Stomach (tissue), 4 donors: ENCODE results near the gene FICD.

Experiments used
- CTCF ChIP-seq, 7 experiments: fragments of 450-650 bp in 4 of 7; fragments of 200-600 bp in 3 of 7; sonication (generic) in 3 of 7; IDR thresholded peaks; one replicate each; pipeline ENCODE4 v1.5.1; 2016 to 2019; ENCODE audit warnings: antibody characterized with exemption in 7 of 7, control low read depth in 2 of 7, mild to moderate bottlenecking in 1 of 7
- POLR2A ChIP-seq, 4 donors: fragments of 450-650 bp; IDR thresholded peaks; one replicate each; pipeline ENCODE4 v1.6.1; 2016; ENCODE audit warnings: antibody characterized with exemption in 4 of 4, control low read depth in 2 of 4, mild to moderate bottlenecking in 1 of 4, moderate library complexity in 1 of 4
- POLR2AphosphoS5 ChIP-seq, 3 donors: sonication (generic); formaldehyde crosslinking; IDR thresholded peaks; one replicate each; pipeline ENCODE4 v1.6.1; 2016; ENCODE audit warnings: antibody characterized with exemption in 3 of 3

- TF ChIP-seq POLR2AphosphoS5 (IDR thresholded peaks at IDR 0.05) (peak in 1 of 3 donors; percentile 23), CTCF (IDR thresholded peaks at IDR 0.05) (peak in 6 of 7 experiments; percentile 25 to 96 (median 75)), POLR2A (IDR thresholded peaks at IDR 0.05) (no peak)
These were observed 3.2 kb upstream of the FICD start for GRCh38 chr12:108511633-108512540.
